HG03139 (cell line): ENCODE data around the gene MEI1.
"Not testable (repeated sequence)": the region's sequence is repeated elsewhere in the genome, so short reads cannot be mapped to it uniquely, and the experiment has no call there.

Experiments
- ATAC-seq: cut with Tn5 transposase; IDR thresholded peaks from one replicate; pipeline ENCODE4 v1.9.1; 2021; ENCODE audit not compliant: unreplicated experiment

MEI1 gene

GRCh38 chr22:41699264-41700107 lies at the start of gene MEI1:
Gene MEI1, plus strand, starts transcription at chr22:41699503. Its CDS starts 36 bp downstream, at chr22:41699539.
- ATAC-seq, result no peak

DNA sequence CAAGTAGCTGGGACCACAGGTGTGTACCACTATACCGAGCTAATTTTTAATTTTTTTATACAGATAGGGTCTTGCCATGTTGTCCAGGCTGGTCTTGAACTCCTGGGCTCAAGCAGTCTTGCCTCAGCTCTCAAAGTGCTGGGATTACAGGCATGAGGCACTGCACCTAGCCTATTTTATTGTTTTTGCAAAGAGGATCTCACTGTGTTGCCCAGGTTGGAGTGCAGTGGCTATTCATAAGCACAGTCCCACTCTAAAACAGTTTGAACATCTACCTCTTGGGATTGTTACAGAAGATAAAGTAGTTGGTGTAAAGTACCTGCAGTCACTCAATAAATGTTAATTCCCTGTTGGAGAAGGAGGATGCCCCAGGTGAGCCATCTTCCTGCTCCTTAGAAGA lies 49.1 kb upstream of the MEI1 start:
- no peak for ATAC-seq

DNA sequence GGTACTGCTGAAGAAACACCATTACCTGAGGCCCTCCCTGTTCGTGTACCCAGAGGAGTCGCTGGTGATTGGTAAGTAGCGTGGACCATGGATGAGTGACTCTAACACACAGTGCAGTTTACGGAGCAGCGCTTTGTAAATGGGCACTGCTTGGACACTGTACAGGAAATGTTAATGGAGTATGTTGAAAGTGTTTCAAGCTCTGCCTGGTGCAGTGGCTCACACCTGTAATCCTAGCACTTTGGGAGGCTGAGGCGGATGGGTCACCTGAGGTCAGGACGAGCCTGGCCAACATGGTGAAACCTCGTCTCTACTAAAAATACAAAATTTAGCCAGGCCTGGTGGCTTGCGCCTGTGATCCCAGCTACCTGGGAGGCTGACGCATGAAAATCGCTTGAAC lies 48.5 kb upstream of the MEI1 start:
- ATAC-seq, result no peak

DNA sequence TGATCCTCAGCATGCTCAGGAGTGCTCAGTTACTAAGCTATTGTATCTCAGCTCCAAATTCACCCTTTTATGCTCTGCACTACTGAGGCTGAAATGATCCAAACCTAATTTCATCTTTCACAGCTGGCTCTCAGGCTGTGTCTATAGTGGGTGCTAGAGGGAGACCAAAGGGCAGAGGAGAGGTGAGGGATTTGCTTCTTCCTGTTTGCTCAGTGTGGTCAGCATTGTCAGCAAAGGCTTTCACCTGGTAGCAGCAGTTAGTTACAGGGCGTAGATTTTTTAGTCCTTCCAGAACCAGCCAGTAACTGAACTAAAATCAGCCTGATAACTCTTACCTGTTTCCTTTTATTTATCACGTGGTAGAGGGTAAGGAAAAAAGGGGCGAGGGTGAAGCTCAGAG lies 45.0 kb upstream of the MEI1 start:
- ATAC-seq, result no peak

- no peak for ATAC-seq
Measured at GRCh38 chr22:41656556-41656955, 42.7 kb upstream of the MEI1 start.

DNA sequence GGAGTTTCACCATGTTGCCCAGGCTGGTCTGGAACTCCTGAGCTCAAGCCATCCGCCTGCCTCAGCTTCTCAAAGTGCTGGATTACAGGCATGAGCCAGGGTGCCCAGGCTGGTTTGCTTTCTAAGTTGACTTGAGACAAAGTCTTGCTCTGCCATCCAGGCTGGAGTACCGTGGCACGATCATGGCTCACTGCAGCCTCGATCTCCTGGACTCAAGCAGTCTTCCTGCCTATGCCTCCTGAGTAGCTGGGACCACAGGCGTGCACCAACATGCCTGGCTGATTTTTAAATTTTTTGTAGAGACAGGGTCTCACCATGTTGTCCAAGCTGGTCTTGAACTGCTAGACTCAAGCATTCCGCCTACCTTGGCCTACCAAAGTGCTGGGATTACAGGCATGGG lies 41.6 kb upstream of the MEI1 start:
- ATAC-seq, result no peak

- ATAC-seq, result no peak
Measured at GRCh38 chr22:41658869-41659268, 40.4 kb upstream of the MEI1 start.

- ATAC-seq, result no peak
Measured at GRCh38 chr22:41659941-41660340, 39.4 kb upstream of the MEI1 start.

DNA sequence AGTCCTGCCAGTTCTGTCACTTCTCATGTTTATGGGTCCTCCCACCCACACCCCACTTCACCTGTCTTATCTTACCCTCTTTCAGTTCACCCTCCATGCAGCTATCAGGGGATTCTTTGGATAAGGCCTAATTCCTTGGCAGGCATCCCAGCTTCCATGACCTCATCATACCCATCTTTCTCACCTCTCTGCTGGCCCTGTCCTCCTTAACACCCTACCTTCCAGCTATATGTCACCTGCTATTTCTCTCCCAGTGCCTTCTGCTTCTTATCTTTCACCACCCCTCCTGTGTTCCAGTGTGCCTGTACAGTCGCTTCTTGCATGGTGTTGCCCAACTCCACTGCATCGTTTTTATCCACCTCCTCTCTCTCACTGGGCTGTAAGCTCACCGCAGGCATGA lies 38.9 kb upstream of the MEI1 start:
- ATAC-seq, result no peak

DNA sequence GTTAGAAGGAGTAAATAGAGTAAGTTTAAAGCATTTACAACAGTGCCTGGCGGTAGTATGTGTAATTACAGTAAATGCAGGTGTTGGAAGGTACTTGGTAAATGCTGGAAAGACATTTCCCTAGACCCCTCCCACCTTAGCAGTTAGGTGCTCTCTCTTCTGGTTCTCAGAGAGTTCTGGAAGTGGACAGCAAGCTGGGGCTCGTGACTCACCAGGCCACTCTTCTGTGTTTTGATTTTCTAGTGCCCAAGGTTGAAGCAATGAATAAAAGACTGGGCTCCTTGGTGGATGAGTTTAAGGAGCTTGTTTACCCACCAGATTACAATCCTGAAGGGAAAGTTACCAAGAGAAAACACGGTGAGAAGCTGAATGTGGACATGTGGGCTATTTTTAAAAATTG lies 38.2 kb upstream of the MEI1 start:
- ATAC-seq, result no peak

DNA sequence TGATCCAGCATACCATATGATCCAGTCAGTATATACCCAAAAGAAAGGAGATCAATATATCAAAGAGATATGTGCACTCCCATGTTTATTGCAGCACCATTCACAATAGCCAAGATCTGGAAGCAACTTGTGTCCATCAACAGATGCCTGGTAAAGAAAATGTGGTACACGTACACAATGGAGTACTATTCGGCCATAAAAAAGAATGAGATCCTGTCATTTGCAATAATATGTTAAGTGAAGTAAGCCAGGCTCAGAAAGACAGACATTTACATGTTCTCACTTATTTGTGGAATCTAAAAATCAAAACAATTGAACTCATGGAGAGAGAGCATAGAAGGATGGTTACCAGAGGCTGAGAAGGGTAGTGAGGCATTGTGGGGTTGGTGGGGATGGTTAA lies 37.6 kb upstream of the MEI1 start:
- ATAC-seq, result no peak

GRCh38 chr22:41663594-41663993 lies 35.7 kb upstream of the MEI1 start:
- not testable (repeated sequence) for ATAC-seq

- no peak for ATAC-seq
Measured at GRCh38 chr22:41664490-41664889, 34.8 kb upstream of the MEI1 start.

- no peak for ATAC-seq
Measured at GRCh38 chr22:41664951-41665350, 34.4 kb upstream of the MEI1 start.

DNA sequence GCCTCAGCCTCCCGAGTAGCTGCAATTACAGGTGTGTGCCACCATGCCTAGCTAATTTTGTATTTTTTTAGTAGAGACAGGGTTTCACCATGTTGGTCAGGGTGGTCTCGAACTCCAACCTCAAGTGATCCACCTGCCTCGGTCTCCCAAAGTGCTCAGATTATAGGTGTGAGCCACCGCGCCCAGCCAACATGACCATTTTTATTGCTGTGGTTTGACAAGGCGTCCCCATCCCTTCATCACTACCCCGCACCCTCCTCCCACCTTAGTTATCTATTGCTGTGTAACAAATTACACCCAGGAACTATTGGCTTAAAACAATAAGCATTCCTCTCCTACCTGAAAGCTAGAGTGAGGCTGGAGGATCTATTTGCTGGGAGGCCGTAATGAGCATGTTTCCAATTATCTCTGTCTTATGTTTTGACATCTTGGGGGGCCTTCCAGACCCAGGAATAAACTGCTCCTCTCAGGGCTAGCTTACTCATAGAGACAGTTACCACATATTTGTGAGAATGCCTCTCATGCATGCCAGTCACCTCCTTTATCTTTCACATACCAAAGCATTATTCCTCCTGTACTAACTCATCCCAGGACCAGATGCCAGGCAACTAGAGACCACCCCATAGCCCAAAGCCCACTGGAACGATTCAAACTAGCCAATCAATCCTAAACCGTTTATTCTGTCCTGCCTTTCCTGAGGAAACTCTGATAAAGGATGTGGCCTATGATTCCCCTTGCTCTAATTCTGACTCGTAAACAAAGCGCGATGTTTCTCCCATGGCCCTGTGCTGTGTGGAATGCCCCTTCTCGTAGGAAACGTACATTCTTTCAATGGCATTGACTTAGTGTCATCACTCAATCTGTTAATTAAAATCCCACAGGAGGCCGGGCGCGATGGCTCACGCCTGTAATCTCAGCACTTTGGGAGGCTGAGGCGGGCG lies 30.1 kb upstream of the MEI1 start:
- no peak for ATAC-seq

- ATAC-seq, result not testable (repeated sequence)
Measured at GRCh38 chr22:41672096-41672495, 27.2 kb upstream of the MEI1 start.

DNA sequence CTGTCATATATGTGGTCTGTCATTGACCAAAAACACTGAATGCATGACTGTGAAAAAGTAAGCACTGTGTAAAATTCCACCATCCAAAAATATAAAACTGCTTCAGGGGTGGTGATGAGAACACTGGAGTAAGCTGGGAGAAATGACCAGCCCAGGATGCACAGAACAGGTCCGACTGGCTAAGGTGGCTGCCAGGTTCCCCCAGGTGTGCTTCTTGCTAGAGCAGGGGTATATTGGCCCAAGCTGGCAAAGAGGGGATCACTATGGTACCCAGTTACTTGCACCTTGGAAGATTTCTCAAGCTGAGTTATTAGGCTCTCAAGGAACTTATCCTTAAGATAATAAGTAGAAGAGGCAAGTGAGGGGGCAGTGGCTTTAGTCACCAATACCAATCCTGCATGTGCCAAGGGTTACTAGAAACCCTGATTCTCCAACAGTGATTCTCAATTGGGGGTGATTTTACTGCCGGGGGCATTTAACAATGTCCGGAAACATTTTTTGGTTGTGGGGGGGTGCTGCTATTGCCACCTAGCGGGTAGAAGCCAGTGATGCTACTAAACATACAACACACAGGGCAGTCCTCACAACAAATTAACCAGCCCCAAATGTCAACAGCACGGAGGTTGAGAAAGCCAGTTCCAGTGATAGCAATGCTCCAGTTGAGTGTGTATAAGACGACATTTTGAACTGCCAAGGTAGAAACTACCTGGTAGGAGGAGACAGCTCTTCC lies 26.4 kb upstream of the MEI1 start:
- no peak for ATAC-seq

GRCh38 chr22:41674846-41675340 lies 24.4 kb upstream of the MEI1 start:
- no peak for ATAC-seq

DNA sequence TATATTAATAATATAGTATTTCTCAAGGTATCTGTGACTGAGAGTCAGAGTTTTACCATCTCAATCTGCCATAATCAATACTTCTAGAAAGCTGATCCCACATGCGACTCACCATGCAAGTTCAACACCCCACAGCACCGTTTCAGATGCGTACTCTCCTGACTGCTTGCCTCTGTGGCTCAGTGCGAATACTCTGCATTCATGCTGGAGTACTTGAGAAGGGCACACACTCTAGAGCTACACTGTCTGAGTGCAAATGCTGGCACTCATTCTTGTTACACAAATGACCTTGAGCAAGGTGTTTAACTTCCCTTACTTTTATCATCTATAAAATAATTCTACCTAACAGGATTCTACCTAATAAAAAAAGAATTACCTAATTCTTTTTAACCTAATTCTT lies 23.2 kb upstream of the MEI1 start:
- no peak for ATAC-seq

- ATAC-seq, result no peak
Measured at GRCh38 chr22:41681616-41682015, 17.7 kb upstream of the MEI1 start.
